Activated naive CD8-positive, alpha-beta T cell (primary cell): ENCODE data around the gene FHIT.
"Not testable (repeated sequence)": the region's sequence is repeated elsewhere in the genome, so short reads cannot be mapped to it uniquely, and the experiment has no call there.

Source experiments
- H3K27ac Mint-ChIP-seq: one replicate; pipeline ENCODE4 v1.8.0; 2021; ENCODE audit warnings: mixed read lengths
- H3K27me3 Mint-ChIP-seq: one replicate; pipeline ENCODE4 v1.8.0; 2021; ENCODE audit warnings: mixed read lengths
- H3K36me3 Mint-ChIP-seq: one replicate; pipeline ENCODE4 v1.8.0; 2021; ENCODE audit warnings: mixed read lengths
- H3K4me1 Mint-ChIP-seq: one replicate; pipeline ENCODE4 v1.8.0; 2021; ENCODE audit warnings: low read depth, mixed read lengths
- H3K4me3 Mint-ChIP-seq: one replicate; pipeline ENCODE4 v1.8.0; 2021; ENCODE audit warnings: mild to moderate bottlenecking, mixed read lengths
- H3K9me3 Mint-ChIP-seq: one replicate; pipeline ENCODE4 v1.8.0; 2021; ENCODE audit warnings: low read depth, mixed read lengths

FHIT gene

DNA sequence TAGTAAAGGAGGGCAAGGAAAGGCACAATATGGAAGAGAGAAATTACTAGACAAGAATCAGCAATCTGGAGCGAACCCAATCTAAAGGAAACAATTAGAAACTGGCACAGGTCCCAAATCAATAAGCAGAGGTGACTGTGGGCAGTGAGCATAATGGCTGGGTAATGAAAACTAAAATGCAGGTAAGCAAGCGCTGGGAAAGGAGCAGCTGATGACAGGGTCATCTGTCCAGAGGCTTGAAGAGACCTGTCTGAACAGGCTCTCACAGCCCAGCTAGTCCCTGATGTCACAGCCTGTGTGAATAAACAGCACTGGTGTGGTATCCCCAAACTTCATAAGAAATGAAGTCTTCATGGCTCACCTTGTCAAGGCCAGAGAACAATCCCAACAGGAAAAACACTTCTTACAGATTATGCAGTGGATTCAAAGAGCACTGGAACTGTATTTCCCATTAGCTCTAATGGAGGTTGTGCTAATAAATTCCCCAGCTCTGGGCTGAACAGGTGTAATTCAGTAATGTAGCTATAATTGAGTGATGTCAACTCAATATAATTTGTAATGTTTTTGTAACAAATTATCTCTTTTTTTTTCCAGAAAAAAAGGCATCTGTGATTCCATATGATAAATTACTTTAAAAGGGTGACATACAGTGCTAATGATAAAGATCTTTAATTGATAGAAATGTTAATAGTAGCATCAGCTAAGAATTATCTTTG is 197.3 kb downstream of the FHIT start:
- Mint-ChIP-seq H3K27ac (no peak overlapping the region), H3K4me3 (no peak overlapping the region), H3K9me3 (no peaks in the 10 kb centered on the region), H3K4me1 (no peaks in the 10 kb centered on the region), H3K36me3 (peaks cover 5% of the 10 kb centered on the region), H3K27me3 (no peaks in the 10 kb centered on the region)

DNA sequence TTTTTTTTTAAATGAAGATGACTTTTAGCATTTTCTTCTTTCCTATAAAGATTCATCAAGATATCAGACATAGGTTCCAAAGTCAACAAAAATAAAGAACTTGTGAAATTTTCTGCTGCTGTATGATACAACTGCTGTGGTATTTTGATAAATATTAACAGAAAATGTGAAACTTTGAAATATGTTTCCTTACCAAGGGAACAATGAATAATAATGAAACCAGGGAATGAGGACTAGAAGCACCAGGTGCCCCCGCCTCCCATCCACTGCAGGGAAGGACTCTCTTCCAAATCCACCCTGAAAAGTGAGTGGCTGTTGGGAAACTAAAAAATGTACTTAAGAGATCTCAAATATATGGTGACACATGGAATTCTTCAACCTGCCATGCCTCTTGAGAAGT is 198.4 kb downstream of the FHIT start:
- Mint-ChIP-seq H3K4me1 (no peaks in the 10 kb centered on the region), H3K9me3 (peaks cover 5% of the 10 kb centered on the region), H3K36me3 (peaks cover 5% of the 10 kb centered on the region), H3K27me3 (no peaks in the 10 kb centered on the region), H3K27ac (no peak overlapping the region), H3K4me3 (no peak overlapping the region)

DNA sequence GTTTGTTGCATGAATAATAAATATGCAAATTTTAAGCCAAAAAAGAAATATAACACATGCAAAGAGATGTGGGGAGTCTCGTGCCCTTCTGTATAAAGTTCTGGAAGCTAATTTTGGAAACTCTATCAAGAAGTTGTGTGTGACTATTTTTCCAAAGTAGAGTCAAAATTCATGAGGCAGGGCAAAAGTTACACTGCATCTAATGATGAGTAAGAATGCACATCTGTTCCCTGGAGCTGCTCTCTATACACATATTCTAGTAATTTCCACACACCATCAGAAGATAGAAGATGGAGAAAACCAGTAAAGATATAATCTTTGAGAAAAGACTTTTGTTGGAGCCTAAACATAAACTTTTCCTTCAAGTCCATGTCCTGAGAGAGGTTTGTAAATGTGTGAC is 199.6 kb downstream of the FHIT start:
- no peak overlapping the region for H3K4me3 Mint-ChIP-seq
- no peaks in the 10 kb centered on the region for H3K4me1 Mint-ChIP-seq

DNA sequence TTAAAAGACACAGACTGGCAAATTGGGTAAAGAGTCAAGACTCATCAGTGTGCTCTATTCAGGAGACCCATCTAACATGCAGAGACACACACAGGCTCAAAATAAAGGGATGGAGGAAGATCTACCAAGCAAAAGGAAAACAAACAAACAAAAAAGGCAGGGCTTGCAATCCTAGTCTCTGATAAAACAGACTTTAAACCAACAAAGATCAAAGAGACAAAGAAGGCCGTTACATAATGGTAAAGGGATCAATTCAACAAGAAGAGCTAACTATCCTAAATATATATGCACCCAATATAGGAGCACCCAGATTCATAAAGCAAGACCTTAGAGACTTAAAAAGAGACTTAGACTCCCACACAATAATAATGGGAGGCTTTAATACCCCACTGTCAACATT is 206.1 kb downstream of the FHIT start:
- not testable (repeated sequence) for H3K27ac Mint-ChIP-seq, H3K9me3 Mint-ChIP-seq, H3K27me3 Mint-ChIP-seq, H3K4me1 Mint-ChIP-seq, H3K4me3 Mint-ChIP-seq
- peaks cover 14% of the 10 kb centered on the region for H3K36me3 Mint-ChIP-seq

More for the DNA sequence above, 199.6 kb downstream of the FHIT start:
- H3K27ac Mint-ChIP-seq, result no peak overlapping the region
- H3K27me3 Mint-ChIP-seq, result no peaks in the 10 kb centered on the region
- peaks cover 5% of the 10 kb centered on the region for H3K9me3 Mint-ChIP-seq
- H3K36me3 Mint-ChIP-seq, result peaks cover 5% of the 10 kb centered on the region

DNA sequence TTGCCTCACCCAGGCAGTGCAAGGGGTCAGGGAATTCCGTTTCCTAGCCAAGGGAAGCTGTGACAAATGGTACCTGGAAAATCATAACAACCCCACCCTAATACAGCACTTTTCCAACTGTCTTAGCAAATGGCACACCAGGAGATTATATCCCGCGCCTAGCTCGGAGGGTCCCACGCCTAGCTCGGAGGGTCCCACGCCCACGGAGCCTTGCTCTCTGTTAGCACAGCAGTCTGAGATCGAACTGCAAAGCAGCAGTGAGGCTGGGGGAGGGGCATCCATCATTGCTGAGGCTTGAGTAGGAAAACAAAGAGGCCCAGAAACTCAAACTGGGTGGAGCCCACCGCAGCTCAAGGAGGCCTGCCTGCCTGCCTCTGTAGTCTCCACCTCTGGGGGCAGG is 208.1 kb downstream of the FHIT start:
- no peak overlapping the region for H3K4me3 Mint-ChIP-seq
- H3K36me3 Mint-ChIP-seq, result peaks cover 21% of the 10 kb centered on the region
- no peaks in the 10 kb centered on the region for H3K27me3 Mint-ChIP-seq
- H3K9me3 Mint-ChIP-seq, result no peaks in the 10 kb centered on the region
- H3K27ac Mint-ChIP-seq, result no peak overlapping the region
- no peaks in the 10 kb centered on the region for H3K4me1 Mint-ChIP-seq

DNA sequence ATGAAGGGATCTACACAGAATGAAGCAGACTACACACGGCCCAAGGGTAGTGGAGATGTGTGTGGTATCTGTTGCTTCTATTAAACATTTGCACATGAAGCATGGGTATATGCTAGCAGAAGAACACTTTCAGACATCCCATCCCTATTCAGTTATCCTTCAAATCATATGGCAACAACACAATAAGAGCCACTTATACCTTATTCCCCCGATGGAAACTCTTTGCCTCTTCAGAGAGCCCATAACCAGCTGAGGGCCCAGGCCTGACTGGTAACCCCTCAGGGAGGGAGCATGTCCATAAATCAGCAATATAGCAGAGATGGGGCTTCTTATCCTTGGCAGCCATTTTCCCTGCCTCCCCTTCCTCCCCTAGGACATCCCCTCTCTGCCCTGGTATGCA is 210.6 kb downstream of the FHIT start:
- Mint-ChIP-seq H3K36me3 (peaks cover 26% of the 10 kb centered on the region), H3K4me3 (no peak overlapping the region), H3K4me1 (no peaks in the 10 kb centered on the region), H3K27me3 (no peaks in the 10 kb centered on the region), H3K9me3 (no peaks in the 10 kb centered on the region), H3K27ac (no peak overlapping the region)

DNA sequence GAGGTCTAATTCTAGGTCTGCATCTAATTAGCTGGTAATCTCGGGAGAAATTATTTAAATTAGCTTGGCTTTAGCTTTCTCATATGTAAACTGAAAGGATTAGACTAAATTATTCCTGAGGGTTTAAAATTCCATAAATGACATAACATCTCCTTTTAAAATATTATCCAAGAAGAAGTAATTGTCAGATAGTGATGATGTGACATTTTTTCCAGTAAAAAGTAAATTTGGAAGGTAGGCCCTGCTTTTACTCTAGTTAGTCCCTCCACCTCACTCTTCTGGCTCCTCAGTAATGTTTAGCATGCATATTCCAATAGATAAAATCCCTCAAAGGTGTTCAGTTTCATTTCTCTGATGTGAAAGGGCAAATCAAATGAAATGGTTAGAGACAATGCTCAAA is 215.7 kb downstream of the FHIT start:
- Mint-ChIP-seq H3K27ac (no peak overlapping the region), H3K36me3 (peaks cover 28% of the 10 kb centered on the region)

DNA sequence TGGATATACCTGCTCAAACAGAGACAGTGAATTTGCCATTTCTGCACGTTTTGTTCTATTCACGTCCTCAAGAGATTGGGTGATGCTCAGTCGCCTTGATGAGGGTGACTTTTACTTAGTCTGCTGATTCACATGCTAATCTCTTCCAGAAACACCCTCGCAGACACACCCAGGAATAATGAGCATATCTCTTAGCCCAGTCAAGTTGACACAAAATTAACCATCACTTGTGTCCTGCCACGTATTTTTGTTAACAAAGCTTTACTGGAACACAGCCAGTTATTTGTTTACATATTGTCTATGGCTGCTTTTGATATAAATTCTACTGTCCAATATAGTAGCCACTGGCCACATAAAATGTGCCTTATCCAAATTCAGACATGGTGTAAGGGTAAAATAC is 218.3 kb downstream of the FHIT start:
- H3K4me1 Mint-ChIP-seq, result no peaks in the 10 kb centered on the region
- no peak overlapping the region for H3K27ac Mint-ChIP-seq
- H3K36me3 Mint-ChIP-seq, result peaks cover 21% of the 10 kb centered on the region
- H3K4me3 Mint-ChIP-seq, result no peak overlapping the region
- H3K27me3 Mint-ChIP-seq, result no peaks in the 10 kb centered on the region
- H3K9me3 Mint-ChIP-seq, result no peaks in the 10 kb centered on the region

More for the DNA sequence above, 215.7 kb downstream of the FHIT start:
- Mint-ChIP-seq H3K4me3 (no peak overlapping the region), H3K27me3 (no peaks in the 10 kb centered on the region), H3K4me1 (no peaks in the 10 kb centered on the region), H3K9me3 (no peaks in the 10 kb centered on the region)

DNA sequence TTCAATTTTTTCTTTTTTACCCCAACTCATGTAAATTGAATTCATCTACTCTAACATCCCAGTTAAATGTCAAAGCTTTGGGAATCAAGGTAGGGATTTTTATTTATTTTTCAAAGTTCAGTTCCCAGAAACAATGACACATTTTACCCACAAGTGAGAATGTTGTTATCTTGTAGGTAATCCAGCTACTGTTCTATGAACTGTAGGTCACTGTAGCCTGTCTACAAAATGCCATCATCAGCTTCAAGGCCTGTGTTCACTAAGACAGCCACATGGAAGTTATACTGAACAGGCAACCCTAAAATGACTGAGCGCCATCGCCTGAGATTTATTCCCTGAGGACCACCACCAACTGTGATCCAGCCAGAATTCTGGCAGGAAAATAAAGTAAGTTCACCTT is 219.7 kb downstream of the FHIT start:
- H3K36me3 Mint-ChIP-seq, result peaks cover 17% of the 10 kb centered on the region
- no peaks in the 10 kb centered on the region for H3K9me3 Mint-ChIP-seq
- H3K4me3 Mint-ChIP-seq, result no peak overlapping the region
- H3K27ac Mint-ChIP-seq, result no peak overlapping the region
- no peaks in the 10 kb centered on the region for H3K27me3 Mint-ChIP-seq
- H3K4me1 Mint-ChIP-seq, result no peaks in the 10 kb centered on the region

DNA sequence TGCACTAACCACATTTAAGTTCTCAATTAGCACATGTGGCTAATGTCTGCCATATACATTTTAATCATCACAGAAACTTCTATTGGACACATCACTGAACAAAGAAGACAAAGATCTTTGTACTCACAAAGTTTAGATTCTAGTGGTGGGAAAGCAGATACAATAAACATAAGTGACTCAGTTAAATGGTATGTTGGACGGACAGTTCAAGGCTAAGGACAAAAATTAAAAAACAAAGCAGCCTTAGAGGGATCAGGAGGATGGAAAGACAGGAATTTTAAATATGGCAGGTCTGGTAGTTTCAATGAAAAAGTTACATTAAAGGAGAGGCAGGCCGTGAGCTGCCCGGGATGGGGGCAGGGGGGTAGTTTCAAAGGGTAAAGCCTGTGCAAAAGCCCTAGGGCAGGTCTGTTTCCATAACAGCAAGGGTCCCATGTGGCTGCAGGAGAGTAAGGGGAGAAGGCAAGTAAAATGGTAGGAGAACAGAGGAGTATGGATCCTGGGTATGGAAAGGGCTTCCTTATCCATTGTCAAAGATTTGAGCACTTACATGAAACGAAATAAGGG is 220.7 kb downstream of the FHIT start:
- no peak overlapping the region for H3K27ac Mint-ChIP-seq
- H3K4me1 Mint-ChIP-seq, result no peaks in the 10 kb centered on the region
- peaks cover 17% of the 10 kb centered on the region for H3K36me3 Mint-ChIP-seq
- no peaks in the 10 kb centered on the region for H3K27me3 Mint-ChIP-seq
- H3K9me3 Mint-ChIP-seq, result no peaks in the 10 kb centered on the region
- H3K4me3 Mint-ChIP-seq, result no peak overlapping the region

DNA sequence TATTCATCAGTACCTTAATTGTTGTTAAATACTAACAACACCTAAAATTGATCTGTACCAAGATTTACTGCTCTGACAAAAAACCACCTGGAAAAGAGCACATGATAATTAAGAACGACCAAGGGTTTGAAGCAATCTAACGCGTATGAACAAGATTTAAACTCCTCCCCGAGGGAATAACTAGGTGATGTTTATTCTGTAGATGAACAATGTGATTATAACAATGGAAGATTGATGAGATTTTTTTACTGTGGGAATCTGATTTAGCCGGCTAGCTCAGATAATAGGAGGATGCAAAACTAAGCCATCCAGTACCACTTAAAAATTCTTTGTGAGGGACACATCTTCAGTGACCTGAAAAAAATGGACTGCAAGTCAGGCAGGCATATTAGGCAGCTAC is 222.1 kb downstream of the FHIT start:
- Mint-ChIP-seq H3K9me3 (no peaks in the 10 kb centered on the region), H3K4me1 (no peaks in the 10 kb centered on the region), H3K36me3 (peaks cover 14% of the 10 kb centered on the region), H3K27me3 (no peaks in the 10 kb centered on the region), H3K4me3 (no peak overlapping the region), H3K27ac (no peak overlapping the region)

DNA sequence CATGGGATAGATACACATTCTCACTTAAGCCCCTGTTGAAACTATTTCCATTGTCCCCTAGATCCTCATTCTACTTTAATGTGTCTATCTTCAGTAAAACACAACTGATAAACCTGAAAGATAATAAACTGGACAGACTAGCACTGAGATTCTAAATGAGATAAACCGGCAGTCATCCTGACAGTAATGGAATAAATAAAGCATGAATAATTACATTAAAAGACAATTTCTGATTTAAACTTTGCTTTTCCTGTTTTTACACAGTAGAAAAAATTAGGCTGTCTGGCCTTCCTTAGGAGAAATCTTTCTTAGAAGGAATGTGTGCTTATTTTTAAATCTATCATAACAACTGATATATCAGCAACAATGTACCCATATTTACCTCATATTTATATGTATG is 232.4 kb downstream of the FHIT start:
- Mint-ChIP-seq H3K27ac (no peak overlapping the region), H3K9me3 (peaks cover 10% of the 10 kb centered on the region), H3K4me1 (no peaks in the 10 kb centered on the region), H3K27me3 (no peaks in the 10 kb centered on the region), H3K4me3 (no peak overlapping the region), H3K36me3 (peaks cover 5% of the 10 kb centered on the region)

DNA sequence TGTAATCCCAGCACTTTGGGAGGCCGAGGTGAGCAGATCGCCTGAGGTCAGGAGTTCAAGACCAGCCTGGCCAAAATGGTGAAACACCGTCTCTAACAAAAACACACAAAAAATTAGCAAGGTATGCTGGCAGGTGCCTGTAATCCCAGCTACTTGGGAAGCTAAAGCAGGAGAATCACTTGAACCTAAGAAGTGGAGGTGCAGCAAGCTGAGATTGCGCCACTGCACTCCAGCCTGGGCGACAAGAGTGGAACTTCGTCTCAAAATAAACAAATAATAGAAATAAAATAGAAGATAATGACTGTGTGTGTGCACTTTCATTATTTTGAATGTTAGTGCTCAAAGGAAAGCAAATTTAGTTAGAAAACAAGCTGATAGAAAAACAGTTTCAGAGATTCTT is 234.2 kb downstream of the FHIT start:
- not testable (repeated sequence) for H3K27ac Mint-ChIP-seq, H3K4me3 Mint-ChIP-seq, H3K4me1 Mint-ChIP-seq, H3K9me3 Mint-ChIP-seq, H3K36me3 Mint-ChIP-seq, H3K27me3 Mint-ChIP-seq

DNA sequence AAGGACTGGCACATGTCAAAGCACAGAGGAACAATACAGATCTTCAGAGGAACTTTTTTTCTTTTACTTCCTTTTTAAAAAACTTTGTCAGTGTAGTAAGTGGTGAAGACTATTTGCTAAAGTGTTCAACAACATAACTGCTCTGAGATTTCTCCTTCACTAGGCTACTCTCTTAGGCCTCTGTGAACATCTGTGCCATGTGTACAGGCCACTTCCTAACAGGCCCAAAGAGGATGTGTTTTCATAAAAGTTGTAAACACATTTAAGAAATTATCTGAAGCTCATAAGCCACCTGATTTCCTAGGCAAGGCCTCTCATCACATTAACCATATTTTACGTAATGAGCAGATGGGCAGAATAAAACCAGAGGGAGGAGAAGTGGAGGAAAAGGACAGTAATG is 235.4 kb downstream of the FHIT start:
- peaks cover 7% of the 10 kb centered on the region for H3K36me3 Mint-ChIP-seq
- H3K4me3 Mint-ChIP-seq, result no peak overlapping the region
- H3K9me3 Mint-ChIP-seq, result no peaks in the 10 kb centered on the region
- H3K4me1 Mint-ChIP-seq, result no peaks in the 10 kb centered on the region
- no peaks in the 10 kb centered on the region for H3K27me3 Mint-ChIP-seq
- no peak overlapping the region for H3K27ac Mint-ChIP-seq

DNA sequence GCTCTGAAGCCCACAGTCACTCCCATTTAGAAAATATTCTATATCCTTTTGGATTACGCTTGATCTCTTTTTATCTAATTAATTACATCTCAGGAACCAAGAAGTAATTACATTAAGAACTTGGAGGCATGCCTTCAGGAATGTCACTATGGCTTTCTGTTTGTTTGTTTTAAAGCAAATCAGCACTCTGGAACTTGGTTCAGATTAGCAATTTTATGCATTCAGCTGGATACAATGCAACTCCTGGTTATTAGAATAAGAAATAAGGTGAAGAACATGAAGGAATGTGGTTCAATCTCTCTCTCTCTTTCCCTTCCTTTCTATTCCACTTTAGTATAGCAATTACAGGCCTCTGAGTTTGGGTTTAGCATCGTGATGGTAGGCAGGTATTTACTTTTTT is 235.8 kb downstream of the FHIT start:
- H3K9me3 Mint-ChIP-seq, result no peaks in the 10 kb centered on the region
- no peak overlapping the region for H3K27ac Mint-ChIP-seq
- H3K36me3 Mint-ChIP-seq, result peaks cover 7% of the 10 kb centered on the region
- H3K27me3 Mint-ChIP-seq, result no peaks in the 10 kb centered on the region
- no peaks in the 10 kb centered on the region for H3K4me1 Mint-ChIP-seq
- no peak overlapping the region for H3K4me3 Mint-ChIP-seq

DNA sequence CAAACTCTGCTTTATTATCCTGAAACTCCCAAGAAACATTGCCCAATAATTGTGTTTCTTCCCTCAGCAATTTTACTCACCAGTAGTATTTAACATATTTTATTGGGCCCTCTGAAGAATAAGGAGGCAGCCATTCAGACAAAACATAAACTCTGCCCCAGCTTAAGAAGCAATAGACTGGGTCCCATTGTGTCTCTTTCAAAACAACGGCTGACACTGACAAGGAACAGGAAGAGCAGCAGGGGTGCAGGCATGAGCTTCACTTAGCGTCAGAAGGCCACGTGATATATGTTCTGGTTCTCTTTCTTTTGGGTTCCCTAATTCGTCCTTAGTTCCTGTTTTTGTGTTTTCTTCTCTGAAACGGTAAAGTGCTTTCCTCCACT is 242.3 kb downstream of the FHIT start:
- Mint-ChIP-seq H3K9me3 (no peaks in the 10 kb centered on the region), H3K4me3 (no peak overlapping the region)

More for the DNA sequence above, 242.3 kb downstream of the FHIT start:
- Mint-ChIP-seq H3K36me3 (peaks cover 6% of the 10 kb centered on the region), H3K27ac (no peak overlapping the region), H3K27me3 (no peaks in the 10 kb centered on the region), H3K4me1 (peaks cover 2% of the 10 kb centered on the region)
